ENCODE measurements around the gene GABRB3. TPM values are rescaled to one million over a fixed set of nuclear protein-coding genes. Genes with fewer than 3 reads are reported as not detected.

Gene GABRB3
- total RNA-seq, 1 experiment from 2014 or later, result 0.13 TPM

DNA sequence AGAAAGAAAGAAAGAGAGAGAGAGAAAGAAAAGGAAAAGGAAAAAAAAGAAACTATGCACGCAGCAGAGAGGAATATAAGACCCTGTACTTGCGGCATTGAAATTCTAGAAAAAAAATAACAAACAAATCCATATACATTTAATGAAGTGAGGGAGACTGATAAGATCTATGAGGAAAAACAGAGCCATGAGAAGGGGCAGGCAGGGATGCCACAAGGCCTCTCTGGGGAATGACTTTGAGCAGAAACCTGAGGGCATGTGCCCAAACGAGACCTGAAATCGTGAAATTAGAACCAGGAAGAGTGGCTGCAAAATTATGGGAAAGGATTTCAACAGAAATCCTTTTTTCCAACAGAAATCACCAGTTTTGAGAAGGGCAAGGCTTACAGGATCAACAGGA is 98.4 kb downstream of the GABRB3 start:
- intact Hi-C loops (cut with micrococcal nuclease; ENCODE audit: unreplicated experiment), result no loop called here
- TF ChIP-seq POLR2AphosphoS5 (IDR thresholded peaks at IDR 0.05; ENCODE audit: low read depth, low read length) (no peak), SIN3A (IDR thresholded peaks at IDR 0.05; ENCODE audit: borderline replicate concordance, insufficient read depth, low read depth, low read length) (no peak), TCF7L2 (IDR thresholded peaks at IDR 0.05; ENCODE audit: low read depth, low read length) (no peak)
- TF ChIP-seq, protein P1, sequence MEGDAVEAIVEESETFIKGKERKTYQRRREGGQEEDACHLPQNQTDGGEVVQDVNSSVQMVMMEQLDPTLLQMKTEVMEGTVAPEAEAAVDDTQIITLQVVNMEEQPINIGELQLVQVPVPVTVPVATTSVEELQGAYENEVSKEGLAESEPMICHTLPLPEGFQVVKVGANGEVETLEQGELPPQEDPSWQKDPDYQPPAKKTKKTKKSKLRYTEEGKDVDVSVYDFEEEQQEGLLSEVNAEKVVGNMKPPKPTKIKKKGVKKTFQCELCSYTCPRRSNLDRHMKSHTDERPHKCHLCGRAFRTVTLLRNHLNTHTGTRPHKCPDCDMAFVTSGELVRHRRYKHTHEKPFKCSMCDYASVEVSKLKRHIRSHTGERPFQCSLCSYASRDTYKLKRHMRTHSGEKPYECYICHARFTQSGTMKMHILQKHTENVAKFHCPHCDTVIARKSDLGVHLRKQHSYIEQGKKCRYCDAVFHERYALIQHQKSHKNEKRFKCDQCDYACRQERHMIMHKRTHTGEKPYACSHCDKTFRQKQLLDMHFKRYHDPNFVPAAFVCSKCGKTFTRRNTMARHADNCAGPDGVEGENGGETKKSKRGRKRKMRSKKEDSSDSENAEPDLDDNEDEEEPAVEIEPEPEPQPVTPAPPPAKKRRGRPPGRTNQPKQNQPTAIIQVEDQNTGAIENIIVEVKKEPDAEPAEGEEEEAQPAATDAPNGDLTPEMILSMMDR (IDR thresholded peaks at IDR 0.05), result no peak
- TF ChIP-seq, protein P2, sequence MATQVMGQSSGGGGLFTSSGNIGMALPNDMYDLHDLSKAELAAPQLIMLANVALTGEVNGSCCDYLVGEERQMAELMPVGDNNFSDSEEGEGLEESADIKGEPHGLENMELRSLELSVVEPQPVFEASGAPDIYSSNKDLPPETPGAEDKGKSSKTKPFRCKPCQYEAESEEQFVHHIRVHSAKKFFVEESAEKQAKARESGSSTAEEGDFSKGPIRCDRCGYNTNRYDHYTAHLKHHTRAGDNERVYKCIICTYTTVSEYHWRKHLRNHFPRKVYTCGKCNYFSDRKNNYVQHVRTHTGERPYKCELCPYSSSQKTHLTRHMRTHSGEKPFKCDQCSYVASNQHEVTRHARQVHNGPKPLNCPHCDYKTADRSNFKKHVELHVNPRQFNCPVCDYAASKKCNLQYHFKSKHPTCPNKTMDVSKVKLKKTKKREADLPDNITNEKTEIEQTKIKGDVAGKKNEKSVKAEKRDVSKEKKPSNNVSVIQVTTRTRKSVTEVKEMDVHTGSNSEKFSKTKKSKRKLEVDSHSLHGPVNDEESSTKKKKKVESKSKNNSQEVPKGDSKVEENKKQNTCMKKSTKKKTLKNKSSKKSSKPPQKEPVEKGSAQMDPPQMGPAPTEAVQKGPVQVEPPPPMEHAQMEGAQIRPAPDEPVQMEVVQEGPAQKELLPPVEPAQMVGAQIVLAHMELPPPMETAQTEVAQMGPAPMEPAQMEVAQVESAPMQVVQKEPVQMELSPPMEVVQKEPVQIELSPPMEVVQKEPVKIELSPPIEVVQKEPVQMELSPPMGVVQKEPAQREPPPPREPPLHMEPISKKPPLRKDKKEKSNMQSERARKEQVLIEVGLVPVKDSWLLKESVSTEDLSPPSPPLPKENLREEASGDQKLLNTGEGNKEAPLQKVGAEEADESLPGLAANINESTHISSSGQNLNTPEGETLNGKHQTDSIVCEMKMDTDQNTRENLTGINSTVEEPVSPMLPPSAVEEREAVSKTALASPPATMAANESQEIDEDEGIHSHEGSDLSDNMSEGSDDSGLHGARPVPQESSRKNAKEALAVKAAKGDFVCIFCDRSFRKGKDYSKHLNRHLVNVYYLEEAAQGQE (IDR thresholded peaks at IDR 0.05; ENCODE audit: insufficient read depth in 1 of 2, low read depth in 2 of 2, low read length in 1 of 2), result no peak
- no TSS peak for BruUV-seq (replicated peaks)
- no peak for DNase-seq (ENCODE audit: low read depth, low spot score)
- ChIA-PET POLR2A (no interaction called here), CTCF (no interaction called here)
- H3K9me3 ChIP-seq (ENCODE audit: control insufficient read depth, insufficient read depth, low read depth, low read length), result no peaks in the 10 kb centered on the region
- H3K4me3 ChIP-seq (ENCODE audit: low read depth in 2 of 2, low read length in 2 of 2), result no peak overlapping the region
- ATAC-seq, result no peak
- in situ Hi-C loops (cut with HindIII; ENCODE audit: low pct_unique_long_range_greater_than_20kb, low sequenced_read_pairs), result no loop called here
- no peaks in the 10 kb centered on the region for H3K36me3 ChIP-seq (ENCODE audit: control insufficient read depth, insufficient read depth, low read length)
- H3K27ac ChIP-seq (ENCODE audit: low read length), result no peak overlapping the region
- no peaks in the 10 kb centered on the region for H3K27me3 ChIP-seq (ENCODE audit: control insufficient read depth, insufficient read depth, low read length)
- no peaks in the 10 kb centered on the region for H3K4me1 ChIP-seq (ENCODE audit: control insufficient read depth, insufficient read depth, low read length)

DNA sequence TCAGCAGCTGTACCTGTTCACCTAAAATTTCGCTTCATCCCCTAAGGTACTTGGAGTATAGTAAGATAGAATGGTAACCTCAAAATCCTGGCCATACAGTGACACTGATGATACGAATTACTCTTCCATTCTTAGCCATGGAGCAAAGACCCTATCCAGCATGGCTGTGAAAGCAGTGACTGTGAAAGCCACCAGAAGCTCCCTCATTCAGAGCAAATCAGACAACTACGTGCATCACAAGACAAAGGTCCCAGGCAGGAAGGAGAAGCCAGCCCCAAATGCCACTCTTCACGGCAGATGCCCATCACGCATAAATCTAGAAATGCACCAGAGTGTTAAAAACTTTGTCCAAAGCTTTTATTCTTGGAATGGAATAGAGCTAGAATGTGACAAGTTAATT is 99.4 kb downstream of the GABRB3 start:
- BruUV-seq (replicated peaks), result no TSS peak
- in situ Hi-C loops (cut with HindIII; ENCODE audit: low pct_unique_long_range_greater_than_20kb, low sequenced_read_pairs), result no loop called here
- POLR2A ChIA-PET, result no interaction called here

More for the DNA sequence above, 99.4 kb downstream of the GABRB3 start:
- H3K36me3 ChIP-seq (ENCODE audit: control insufficient read depth, insufficient read depth, low read length), result no peaks in the 10 kb centered on the region
- no peaks in the 10 kb centered on the region for H3K27me3 ChIP-seq (ENCODE audit: control insufficient read depth, insufficient read depth, low read length)
- DNase-seq (ENCODE audit: low read depth, low spot score) (no peak), ATAC-seq (no peak)
- no peaks in the 10 kb centered on the region for H3K9me3 ChIP-seq (ENCODE audit: control insufficient read depth, insufficient read depth, low read depth, low read length)
- intact Hi-C loops (cut with micrococcal nuclease; ENCODE audit: unreplicated experiment), result no loop called here
- CTCF ChIA-PET, result no interaction called here
- TF ChIP-seq TCF7L2 (IDR thresholded peaks at IDR 0.05; ENCODE audit: low read depth, low read length) (no peak), SIN3A (IDR thresholded peaks at IDR 0.05; ENCODE audit: borderline replicate concordance, insufficient read depth, low read depth, low read length) (no peak), POLR2AphosphoS5 (IDR thresholded peaks at IDR 0.05; ENCODE audit: low read depth, low read length) (no peak)
- TF ChIP-seq, protein P2 (IDR thresholded peaks at IDR 0.05; ENCODE audit: insufficient read depth in 1 of 2, low read depth in 2 of 2, low read length in 1 of 2), result no peak
- TF ChIP-seq, protein P1 (IDR thresholded peaks at IDR 0.05), result no peak
- H3K27ac ChIP-seq (ENCODE audit: low read length), result no peak overlapping the region
- H3K4me3 ChIP-seq (ENCODE audit: low read depth in 2 of 2, low read length in 2 of 2), result no peak overlapping the region
- H3K4me1 ChIP-seq (ENCODE audit: control insufficient read depth, insufficient read depth, low read length), result no peaks in the 10 kb centered on the region

All from Panc1 (cell line).